Kidney epithelial cell (primary cell): ENCODE results near the gene APOBEC3F. TPM values are rescaled to one million over a fixed set of nuclear protein-coding genes. Genes with fewer than 3 reads are reported as not detected.
A peak's percentile ranks its signal among the peaks of the same experiment; 100 is the strongest.
"Not testable (repeated sequence)": the region's sequence is repeated elsewhere in the genome, so short reads cannot be mapped to it uniquely, and the experiment has no call there.

ENCODE experiments used
- DNase-seq: peaks from one replicate; pipeline ENCODE4 v3.0.0-alpha.2; 2010; ENCODE audit warnings: low read depth
- H3K27me3 ChIP-seq: 2 replicates; pipeline ENCODE4 v1.6.0; 2011; ENCODE audit warnings: low read length; ENCODE audit not compliant: control insufficient read depth, insufficient read depth
- H3K36me3 ChIP-seq: 2 replicates; pipeline ENCODE4 v1.5.1; 2011; ENCODE audit warnings: low read length; ENCODE audit not compliant: control insufficient read depth, insufficient read depth
- H3K4me3 ChIP-seq: 2 replicates; pipeline ENCODE4 v1.5.1; 2011; ENCODE audit warnings: low read depth, mild to moderate bottlenecking, control low read depth, low read length
- total RNA-seq: library from RNA; depleted of rRNA; stranded (reverse); fragments of >200 nt; gene quantifications from 2 replicates; pipeline ENCODE4 v1.2.3, GENCODE V29; 2015
- TF ChIP-seq, protein P1 (sequence below): IDR thresholded peaks from 2 replicates; pipeline ENCODE4 v1.5.1; 2011; ENCODE audit warnings: mild to moderate bottlenecking, moderate library complexity, low read length, control low read depth, inconsistent platforms; ENCODE audit not compliant: insufficient read depth, poor library complexity, severe bottlenecking

The APOBEC3F gene
- total RNA-seq, 1 donor from 2014 or later: 7.5 TPM

GRCh38 chr22:39039306-39040126 is 1.1 kb upstream of the APOBEC3F start:
- TF ChIP-seq, protein P1, sequence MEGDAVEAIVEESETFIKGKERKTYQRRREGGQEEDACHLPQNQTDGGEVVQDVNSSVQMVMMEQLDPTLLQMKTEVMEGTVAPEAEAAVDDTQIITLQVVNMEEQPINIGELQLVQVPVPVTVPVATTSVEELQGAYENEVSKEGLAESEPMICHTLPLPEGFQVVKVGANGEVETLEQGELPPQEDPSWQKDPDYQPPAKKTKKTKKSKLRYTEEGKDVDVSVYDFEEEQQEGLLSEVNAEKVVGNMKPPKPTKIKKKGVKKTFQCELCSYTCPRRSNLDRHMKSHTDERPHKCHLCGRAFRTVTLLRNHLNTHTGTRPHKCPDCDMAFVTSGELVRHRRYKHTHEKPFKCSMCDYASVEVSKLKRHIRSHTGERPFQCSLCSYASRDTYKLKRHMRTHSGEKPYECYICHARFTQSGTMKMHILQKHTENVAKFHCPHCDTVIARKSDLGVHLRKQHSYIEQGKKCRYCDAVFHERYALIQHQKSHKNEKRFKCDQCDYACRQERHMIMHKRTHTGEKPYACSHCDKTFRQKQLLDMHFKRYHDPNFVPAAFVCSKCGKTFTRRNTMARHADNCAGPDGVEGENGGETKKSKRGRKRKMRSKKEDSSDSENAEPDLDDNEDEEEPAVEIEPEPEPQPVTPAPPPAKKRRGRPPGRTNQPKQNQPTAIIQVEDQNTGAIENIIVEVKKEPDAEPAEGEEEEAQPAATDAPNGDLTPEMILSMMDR: no peak
- Histone ChIP-seq H3K27me3 (no peaks in the 10 kb centered on the region), H3K4me3 (no peak overlapping the region), H3K36me3 (no peaks in the 10 kb centered on the region)
- DNase-seq: no peak

DNA sequence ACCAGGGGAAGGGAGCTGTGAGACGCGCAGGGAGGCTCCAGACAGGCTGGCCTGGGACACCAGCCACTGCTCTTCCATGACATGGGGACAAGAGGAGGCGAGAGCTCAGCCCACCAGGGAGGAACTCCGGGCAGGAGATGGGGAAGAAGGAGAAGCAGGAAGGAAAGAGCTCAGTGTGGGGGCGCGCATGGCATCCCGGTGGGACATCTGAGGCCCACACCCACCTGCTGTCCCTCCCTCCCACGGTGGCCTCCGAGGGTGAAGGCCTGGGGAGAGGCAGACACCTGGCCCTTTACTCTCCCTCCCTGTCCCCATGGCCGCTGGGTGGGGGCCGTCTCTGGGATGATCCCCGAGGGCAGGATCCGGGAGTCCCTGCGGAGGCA is 518 bp upstream of the APOBEC3F start:
- DNase-seq, H3K27me3 ChIP-seq, H3K36me3 ChIP-seq: not testable (repeated sequence)
- peak overlapping the region; percentile 7 for H3K4me3 ChIP-seq

- H3K36me3 ChIP-seq: no peaks in the 10 kb centered on the region
- TF ChIP-seq, protein P1: no peak
- no peak for DNase-seq
- H3K27me3 ChIP-seq: no peaks in the 10 kb centered on the region
- H3K4me3 ChIP-seq: no peak overlapping the region
Measured at GRCh38 chr22:39041908-39042307, 1.2 kb downstream of the APOBEC3F start.

DNA sequence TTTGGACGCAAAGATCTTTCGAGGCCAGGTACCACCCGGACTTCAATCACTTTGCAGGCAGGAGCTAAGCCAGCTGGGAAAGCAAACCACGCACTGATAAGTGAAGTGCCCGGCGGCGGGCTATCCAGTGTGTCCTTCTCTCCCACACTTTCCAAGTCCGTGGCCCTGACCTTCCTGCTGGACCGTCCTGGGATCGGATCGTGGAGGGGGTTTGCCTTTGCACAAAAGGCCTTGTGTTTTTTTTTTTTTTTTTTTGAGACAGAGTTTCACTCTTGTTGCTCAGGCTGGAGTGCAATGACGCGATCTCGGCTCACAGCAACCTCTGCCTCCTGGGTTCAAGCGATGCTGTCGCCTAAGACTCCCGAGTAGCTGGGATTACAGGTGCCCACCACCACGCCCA is 2.4 kb downstream of the APOBEC3F start:
- H3K36me3 ChIP-seq, DNase-seq, H3K27me3 ChIP-seq, H3K4me3 ChIP-seq: not testable (repeated sequence)

- DNase-seq, H3K27me3 ChIP-seq, H3K36me3 ChIP-seq, H3K4me3 ChIP-seq: not testable (repeated sequence)
Measured at GRCh38 chr22:39045136-39045535, 4.5 kb downstream of the APOBEC3F start.

GRCh38 chr22:39049486-39049885 is 8.8 kb downstream of the APOBEC3F start:
- H3K27me3 ChIP-seq, DNase-seq, H3K36me3 ChIP-seq, H3K4me3 ChIP-seq: not testable (repeated sequence)

DNA sequence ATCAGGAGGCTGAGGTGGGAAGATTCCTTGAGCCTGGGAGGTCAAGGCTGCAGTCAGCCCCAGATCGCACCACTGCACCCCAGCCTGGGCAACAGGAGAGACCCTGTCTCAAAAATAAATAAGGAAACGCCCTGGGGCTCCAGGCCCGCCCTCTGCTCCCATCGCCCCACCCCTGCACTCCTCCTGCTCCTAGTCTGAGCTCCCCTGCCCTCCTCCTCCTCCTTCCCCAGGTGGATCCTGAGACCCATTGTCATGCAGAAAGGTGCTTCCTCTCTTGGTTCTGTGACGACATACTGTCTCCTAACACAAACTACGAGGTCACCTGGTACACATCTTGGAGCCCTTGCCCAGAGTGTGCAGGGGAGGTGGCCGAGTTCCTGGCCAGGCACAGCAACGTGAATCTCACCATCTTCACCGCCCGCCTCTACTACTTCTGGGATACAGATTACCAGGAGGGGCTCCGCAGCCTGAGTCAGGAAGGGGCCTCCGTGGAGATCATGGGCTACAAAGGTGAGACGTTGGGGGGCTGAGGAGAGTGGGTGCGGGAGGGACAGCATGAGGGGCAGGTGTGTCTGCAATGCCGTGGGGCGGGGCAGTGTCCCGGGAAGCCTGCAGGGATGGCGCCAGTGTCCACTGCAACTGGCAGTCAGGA is 11.3 kb downstream of the APOBEC3F start:
- not testable (repeated sequence) for H3K27me3 ChIP-seq, H3K36me3 ChIP-seq, H3K4me3 ChIP-seq, DNase-seq

DNA sequence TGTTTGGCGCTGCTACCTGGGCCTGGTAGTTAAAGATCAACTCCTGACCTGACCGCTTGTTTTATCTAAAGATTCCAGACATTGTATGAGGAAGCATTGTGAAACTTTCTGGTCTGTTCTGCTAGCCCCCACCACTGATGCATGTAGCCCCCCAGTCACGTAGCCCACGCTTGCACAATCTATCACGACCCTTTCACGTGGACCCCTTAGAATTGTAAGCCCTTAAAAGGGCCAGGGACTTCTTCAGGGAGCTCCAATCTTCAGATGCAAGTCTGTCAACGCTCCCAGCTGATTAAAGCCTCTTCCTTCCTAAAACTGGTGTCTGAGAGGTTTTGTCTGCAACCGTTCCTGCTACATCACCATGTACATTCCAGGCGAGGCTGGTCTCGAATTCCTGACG is 15.0 kb downstream of the APOBEC3F start:
- no peak for DNase-seq

GRCh38 chr22:39061290-39061689 is 20.6 kb downstream of the APOBEC3F start:
- H3K27me3 ChIP-seq, DNase-seq, H3K4me3 ChIP-seq, H3K36me3 ChIP-seq: not testable (repeated sequence)

More for the DNA sequence above, 15.0 kb downstream of the APOBEC3F start:
- TF ChIP-seq, protein P1: no peak
- H3K4me3 ChIP-seq: no peak overlapping the region
- no peaks in the 10 kb centered on the region for H3K36me3 ChIP-seq
- peaks cover 4% of the 10 kb centered on the region for H3K27me3 ChIP-seq

- H3K36me3 ChIP-seq, DNase-seq, H3K27me3 ChIP-seq, H3K4me3 ChIP-seq: not testable (repeated sequence)
Measured at GRCh38 chr22:39061951-39062350, 21.3 kb downstream of the APOBEC3F start.

- not testable (repeated sequence) for DNase-seq
Measured at GRCh38 chr22:39063904-39064303, 23.2 kb downstream of the APOBEC3F start.

More at GRCh38 chr22:39063904-39064303, 23.2 kb downstream of the APOBEC3F start:
- not testable (repeated sequence) for H3K4me3 ChIP-seq, H3K27me3 ChIP-seq, H3K36me3 ChIP-seq
